ENCODE data around the gene OR11A1.

GRCh38 chr6:29461021-29461814 is 4.3 kb upstream of the OR11A1 start:
- TF ChIP-seq, protein P1, sequence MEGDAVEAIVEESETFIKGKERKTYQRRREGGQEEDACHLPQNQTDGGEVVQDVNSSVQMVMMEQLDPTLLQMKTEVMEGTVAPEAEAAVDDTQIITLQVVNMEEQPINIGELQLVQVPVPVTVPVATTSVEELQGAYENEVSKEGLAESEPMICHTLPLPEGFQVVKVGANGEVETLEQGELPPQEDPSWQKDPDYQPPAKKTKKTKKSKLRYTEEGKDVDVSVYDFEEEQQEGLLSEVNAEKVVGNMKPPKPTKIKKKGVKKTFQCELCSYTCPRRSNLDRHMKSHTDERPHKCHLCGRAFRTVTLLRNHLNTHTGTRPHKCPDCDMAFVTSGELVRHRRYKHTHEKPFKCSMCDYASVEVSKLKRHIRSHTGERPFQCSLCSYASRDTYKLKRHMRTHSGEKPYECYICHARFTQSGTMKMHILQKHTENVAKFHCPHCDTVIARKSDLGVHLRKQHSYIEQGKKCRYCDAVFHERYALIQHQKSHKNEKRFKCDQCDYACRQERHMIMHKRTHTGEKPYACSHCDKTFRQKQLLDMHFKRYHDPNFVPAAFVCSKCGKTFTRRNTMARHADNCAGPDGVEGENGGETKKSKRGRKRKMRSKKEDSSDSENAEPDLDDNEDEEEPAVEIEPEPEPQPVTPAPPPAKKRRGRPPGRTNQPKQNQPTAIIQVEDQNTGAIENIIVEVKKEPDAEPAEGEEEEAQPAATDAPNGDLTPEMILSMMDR (IDR thresholded peaks at IDR 0.05) = no peak
- TF ChIP-seq POLR2AphosphoS5 (IDR thresholded peaks at IDR 0.05) (no peak), POLR2A (IDR thresholded peaks at IDR 0.05) (no peak)
